ENCODE results near the gene HAL.

The HAL gene

GRCh38 chr12:96014943-96015599 lies 18.9 kb upstream of the HAL start:
- no peak for DNase-seq (ENCODE audit: low read depth)

- no peak for DNase-seq (ENCODE audit: low read depth)
These were observed 11.6 kb upstream of the HAL start for GRCh38 chr12:96007729-96008128.

- no peak for DNase-seq (ENCODE audit: low read depth)
These were observed 10.6 kb upstream of the HAL start for GRCh38 chr12:96006727-96007126.

- no peak for DNase-seq (ENCODE audit: low read depth)
These were observed 4.7 kb upstream of the HAL start for GRCh38 chr12:96000858-96001257.

GRCh38 chr12:95999484-95999883 lies 3.3 kb upstream of the HAL start:
- no peak for DNase-seq (ENCODE audit: low read depth)

- DNase-seq (ENCODE audit: low read depth) = peak; percentile 62
These were observed 2.6 kb upstream of the HAL start for GRCh38 chr12:95998611-95999286.

GRCh38 chr12:95997911-95998510 lies 1.9 kb upstream of the HAL start:
- DNase-seq (ENCODE audit: low read depth) = no peak

- no peak for DNase-seq (ENCODE audit: low read depth)
These were observed 1.1 kb upstream of the HAL start for GRCh38 chr12:95997276-95997675.

- no peak for DNase-seq (ENCODE audit: low read depth)
These were observed 709 bp downstream of the HAL start for GRCh38 chr12:95995238-95996031.

- peak; percentile 14 for DNase-seq (ENCODE audit: low read depth)
These were observed 1.7 kb downstream of the HAL start for GRCh38 chr12:95994476-95994875.

GRCh38 chr12:95993907-95994306 lies 2.2 kb downstream of the HAL start:
- no peak for DNase-seq (ENCODE audit: low read depth)

GRCh38 chr12:95990136-95990535 lies 6.0 kb downstream of the HAL start:
- no peak for DNase-seq (ENCODE audit: low read depth)

- DNase-seq (ENCODE audit: low read depth) = no peak
These were observed 6.5 kb downstream of the HAL start for GRCh38 chr12:95989504-95990123.

GRCh38 chr12:95988506-95989275 lies 7.5 kb downstream of the HAL start:
- no peak for DNase-seq (ENCODE audit: low read depth)

GRCh38 chr12:95986635-95987570 lies 9.2 kb downstream of the HAL start:
- DNase-seq (ENCODE audit: low read depth) = no peak

GRCh38 chr12:95984682-95985081 lies 11.5 kb downstream of the HAL start:
- no peak for DNase-seq (ENCODE audit: low read depth)

- no peak for DNase-seq (ENCODE audit: low read depth)
These were observed 13.5 kb downstream of the HAL start for GRCh38 chr12:95982602-95983001.

GRCh38 chr12:95980437-95980836 lies 15.7 kb downstream of the HAL start:
- DNase-seq (ENCODE audit: low read depth) = no peak

GRCh38 chr12:95978774-95979173 lies 17.4 kb downstream of the HAL start:
- DNase-seq (ENCODE audit: low read depth) = no peak

- DNase-seq (ENCODE audit: low read depth) = no peak
These were observed 17.8 kb downstream of the HAL start for GRCh38 chr12:95978351-95978750.

All from EH (cell line).